Dedifferentiated amniotic fluid mesenchymal stem cell (primary cell): ENCODE results near the gene RTN4RL2.

Experiments used
- DNase-seq: peaks from one replicate; pipeline ENCODE4 v3.0.0-alpha.2; 2016; ENCODE audit errors: extremely low spot score

Gene RTN4RL2

GRCh38 chr11:57462597-57462996 is 2.3 kb downstream of the RTN4RL2 start:
- DNase-seq: no peak

- DNase-seq: no peak
Measured at GRCh38 chr11:57463671-57464538, 3.6 kb downstream of the RTN4RL2 start.

- no peak for DNase-seq
Measured at GRCh38 chr11:57464539-57465181, 4.3 kb downstream of the RTN4RL2 start.

- DNase-seq: no peak
Measured at GRCh38 chr11:57466680-57467079, 6.4 kb downstream of the RTN4RL2 start.

- no peak for DNase-seq
Measured at GRCh38 chr11:57467508-57468157, 7.3 kb downstream of the RTN4RL2 start.

- no peak for DNase-seq
Measured at GRCh38 chr11:57468276-57468675, 7.9 kb downstream of the RTN4RL2 start.

GRCh38 chr11:57469268-57469667 is 8.9 kb downstream of the RTN4RL2 start:
- no peak for DNase-seq

GRCh38 chr11:57471496-57471895 is 11.2 kb downstream of the RTN4RL2 start:
- no peak for DNase-seq

GRCh38 chr11:57473285-57473841 is 13.0 kb downstream of the RTN4RL2 start:
- DNase-seq: no peak

- no peak for DNase-seq
Measured at GRCh38 chr11:57474017-57474802, 13.9 kb downstream of the RTN4RL2 start.

- DNase-seq: no peak
Measured at GRCh38 chr11:57474803-57475115, 14.4 kb downstream of the RTN4RL2 start.

- no peak for DNase-seq
Measured at GRCh38 chr11:57475191-57475590, 14.9 kb downstream of the RTN4RL2 start.

- DNase-seq: no peak
Measured at GRCh38 chr11:57475671-57476046, 15.3 kb downstream of the RTN4RL2 start.

- DNase-seq: no peak
Measured at GRCh38 chr11:57476047-57476756, 15.9 kb downstream of the RTN4RL2 start.

GRCh38 chr11:57476757-57477506 is 16.6 kb downstream of the RTN4RL2 start:
- DNase-seq: peak; percentile 22

GRCh38 chr11:57477507-57478189 is 17.3 kb downstream of the RTN4RL2 start:
- no peak for DNase-seq

- no peak for DNase-seq
Measured at GRCh38 chr11:57479021-57479663, 18.8 kb downstream of the RTN4RL2 start.

GRCh38 chr11:57479911-57480310 is 19.6 kb downstream of the RTN4RL2 start:
- DNase-seq: no peak

GRCh38 chr11:57480409-57481137 is 20.2 kb downstream of the RTN4RL2 start:
- DNase-seq: no peak
